ENCODE data around the gene SIGLEC12.

GRCh38 chr19:51530616-51531015, 29.0 kb upstream of the SIGLEC12 start:
- TF ChIP-seq CTCF (IDR thresholded peaks at IDR 0.05): no peak
- TF ChIP-seq POLR2AphosphoS5 (IDR thresholded peaks at IDR 0.05): no peak

Data from gastroesophageal sphincter (tissue), 3 donors.